Ascending aorta (tissue), 2 donors: Measurements from ENCODE around the gene TTC39C. TPM values are rescaled to one million over a fixed set of nuclear protein-coding genes. Genes with fewer than 3 reads are reported as not detected.

Experiments
- DNase-seq, 2 donors: peaks; one replicate each; pipeline ENCODE4 v3.0.0-alpha.2; 2019; ENCODE audit warnings: low spot score in 2 of 2
- H3K27ac ChIP-seq, 2 donors: fragments of 200-600 bp; sonication (generic); one replicate each; pipeline ENCODE4 v1.5.1; 2016 to 2017; ENCODE audit warnings: mild to moderate bottlenecking in 1 of 2
- H3K27me3 ChIP-seq: fragments of 200-600 bp; sonication (generic); one replicate; pipeline ENCODE4 v1.5.1; 2017
- H3K36me3 ChIP-seq, 2 donors: fragments of 200-600 bp; sonication (generic); one replicate each; pipeline ENCODE4 v1.5.1; 2016
- H3K4me1 ChIP-seq, 2 donors: fragments of 200-600 bp; sonication (generic); one replicate each; pipeline ENCODE4 v1.5.1; 2016 to 2017; ENCODE audit warnings: mild to moderate bottlenecking in 1 of 2
- H3K4me3 ChIP-seq, 2 donors: fragments of 200-600 bp; sonication (generic); one replicate each; pipeline ENCODE4 v1.5.1; 2016 to 2017; ENCODE audit warnings: mild to moderate bottlenecking in 1 of 2
- H3K9me3 ChIP-seq, 2 donors: fragments of 200-600 bp; sonication (generic); one replicate each; pipeline ENCODE4 v1.5.1; 2016
- CTCF ChIP-seq, 3 experiments: fragments of 200-600 bp in 2 of 3; fragments of 450-650 bp in 1 of 3; sonication (generic) in 2 of 3; IDR thresholded peaks; one replicate each; pipeline ENCODE4 v1.5.1; 2016 to 2019; ENCODE audit warnings: antibody characterized with exemption in 3 of 3, mild to moderate bottlenecking in 1 of 3, moderate library complexity in 1 of 3
- intact Hi-C: fragments of 100-400 bp; cut with DNase I; formaldehyde crosslinking; loops from one replicate; pipeline ENCODE4 v1.15.1; 2023
- total RNA-seq: library from RNA; depleted of rRNA; stranded (reverse); fragments of >200 nt; gene quantifications from one replicate; pipeline ENCODE4 v1.1.0, GENCODE V29; 2016

The TTC39C gene
- total RNA-seq, result 18.2 TPM

- DNase-seq, result peak in 1 of 2 donors; percentile 86
- no peaks in the 10 kb centered on the region for H3K27me3 ChIP-seq
- H3K4me3 ChIP-seq, result peak within 1 kb of the TSS; percentile 91 to 96
- H3K4me1 ChIP-seq, result peaks cover 4 to 8% of the 10 kb centered on the region in 2 donors
- intact Hi-C loops, result loop anchor here (10.0 kb wide), 1 partner anchor 1340 kb away; the partner anchor contains the start of gene ZNF521
- TF ChIP-seq CTCF (IDR thresholded peaks at IDR 0.05), result no peak
- H3K36me3 ChIP-seq, result no peaks in the 10 kb centered on the region
- H3K9me3 ChIP-seq, result no peaks in the 10 kb centered on the region
- H3K27ac ChIP-seq, result peak within 1 kb of the TSS; percentile 76 to 85
Measured at GRCh38 chr18:24014062-24014985, at the start of gene TTC39C. Gene TTC39C (plus strand): TSS chr18:24014754. CDS start chr18:24014872, 118 bp downstream.

GRCh38 chr18:23966909-23967308 lies 47.6 kb upstream of the TTC39C start:
- no peaks in the 10 kb centered on the region for H3K27me3 ChIP-seq
- no peaks in the 10 kb centered on the region for H3K4me1 ChIP-seq
- no peak for TF ChIP-seq CTCF (IDR thresholded peaks at IDR 0.05)
- H3K9me3 ChIP-seq, result no peaks in the 10 kb centered on the region
- no peak overlapping the region for H3K4me3 ChIP-seq
- H3K27ac ChIP-seq, result no peak overlapping the region
- H3K36me3 ChIP-seq, result no peaks in the 10 kb centered on the region
- no peak for DNase-seq
- intact Hi-C loops, result no loop called here

- H3K27me3 ChIP-seq, result no peaks in the 10 kb centered on the region
- no peaks in the 10 kb centered on the region for H3K4me1 ChIP-seq
- intact Hi-C loops, result no loop called here
- no peaks in the 10 kb centered on the region for H3K9me3 ChIP-seq
- no peak overlapping the region for H3K27ac ChIP-seq
- no peak for DNase-seq
- TF ChIP-seq CTCF (IDR thresholded peaks at IDR 0.05), result no peak
- no peak overlapping the region for H3K4me3 ChIP-seq
- H3K36me3 ChIP-seq, result no peaks in the 10 kb centered on the region
Measured at GRCh38 chr18:23967321-23968089, 47.0 kb upstream of the TTC39C start.

GRCh38 chr18:23968638-23969604 lies 45.6 kb upstream of the TTC39C start:
- Histone ChIP-seq H3K36me3 (no peaks in the 10 kb centered on the region), H3K4me1 (no peaks in the 10 kb centered on the region), H3K9me3 (no peaks in the 10 kb centered on the region), H3K27ac (no peak overlapping the region), H3K4me3 (no peak overlapping the region), H3K27me3 (no peaks in the 10 kb centered on the region)
- no peak for TF ChIP-seq CTCF (IDR thresholded peaks at IDR 0.05)
- no peak for DNase-seq
- intact Hi-C loops, result no loop called here

- Histone ChIP-seq H3K27me3 (no peaks in the 10 kb centered on the region), H3K9me3 (peaks cover 0 to 4% of the 10 kb centered on the region in 2 donors), H3K36me3 (no peaks in the 10 kb centered on the region), H3K4me3 (no peak overlapping the region), H3K4me1 (no peaks in the 10 kb centered on the region), H3K27ac (no peak overlapping the region)
- DNase-seq, result no peak
- TF ChIP-seq CTCF (IDR thresholded peaks at IDR 0.05), result no peak
- intact Hi-C loops, result no loop called here
Measured at GRCh38 chr18:23969664-23970063, 44.9 kb upstream of the TTC39C start.
